ENCODE results near the gene MAGI1.

Gene MAGI1

DNA sequence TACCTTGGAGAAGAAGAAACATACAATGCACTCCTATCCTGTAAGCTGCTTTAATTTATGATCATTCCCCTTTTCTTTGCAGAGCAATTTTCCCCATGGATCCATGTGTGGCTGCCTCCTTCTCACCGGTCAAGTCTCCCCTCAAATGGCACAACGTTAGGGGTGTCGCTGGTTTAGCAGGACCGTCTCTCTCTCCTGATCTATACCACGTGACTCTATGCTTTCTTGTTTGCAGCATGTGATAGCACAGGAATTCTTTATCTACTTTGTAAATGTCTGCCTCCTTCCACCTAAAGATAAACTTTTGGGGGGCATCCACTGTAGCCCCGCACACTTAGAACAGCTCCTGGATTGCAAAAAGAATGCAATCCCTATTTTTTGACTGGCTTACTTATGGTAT lies 506.0 kb downstream of the MAGI1 start:
- H3K27ac ChIP-seq = no peak overlapping the region
- TF ChIP-seq ZFX (IDR thresholded peaks at IDR 0.05) (no peak), CTCF (conservative IDR thresholded peaks at IDR 0.05) (no peak)

- TF ChIP-seq ZFX (IDR thresholded peaks at IDR 0.05) (no peak), CTCF (conservative IDR thresholded peaks at IDR 0.05) (no peak)
- H3K27ac ChIP-seq = no peak overlapping the region
Observed at GRCh38 chr3:65532215-65532614, 506.5 kb downstream of the MAGI1 start.

DNA sequence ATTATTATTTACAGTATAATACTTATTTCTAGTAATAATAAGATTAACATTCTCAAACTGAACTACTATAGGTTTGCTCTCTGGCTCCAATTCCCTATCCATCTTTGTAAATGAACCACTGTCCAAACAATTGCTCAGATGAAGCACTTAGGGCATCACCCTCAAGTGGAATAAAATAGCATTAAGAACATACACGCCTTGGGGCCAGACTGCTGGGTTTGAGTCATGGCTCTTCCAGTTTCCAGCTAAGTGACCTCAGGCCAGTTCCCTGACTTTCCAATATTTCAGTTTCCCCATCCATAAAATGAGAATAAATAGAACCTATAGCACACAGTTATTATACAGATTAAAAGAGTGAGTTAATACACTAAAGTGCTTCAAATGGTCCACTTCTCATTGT lies 507.2 kb downstream of the MAGI1 start:
- H3K27ac ChIP-seq = no peak overlapping the region
- no peak for TF ChIP-seq CTCF (conservative IDR thresholded peaks at IDR 0.05)
- no peak for TF ChIP-seq ZFX (IDR thresholded peaks at IDR 0.05)

- TF ChIP-seq ZFX (IDR thresholded peaks at IDR 0.05) (no peak), CTCF (conservative IDR thresholded peaks at IDR 0.05) (no peak)
- H3K27ac ChIP-seq = no peak overlapping the region
Observed at GRCh38 chr3:65526656-65527055, 512.1 kb downstream of the MAGI1 start.

DNA sequence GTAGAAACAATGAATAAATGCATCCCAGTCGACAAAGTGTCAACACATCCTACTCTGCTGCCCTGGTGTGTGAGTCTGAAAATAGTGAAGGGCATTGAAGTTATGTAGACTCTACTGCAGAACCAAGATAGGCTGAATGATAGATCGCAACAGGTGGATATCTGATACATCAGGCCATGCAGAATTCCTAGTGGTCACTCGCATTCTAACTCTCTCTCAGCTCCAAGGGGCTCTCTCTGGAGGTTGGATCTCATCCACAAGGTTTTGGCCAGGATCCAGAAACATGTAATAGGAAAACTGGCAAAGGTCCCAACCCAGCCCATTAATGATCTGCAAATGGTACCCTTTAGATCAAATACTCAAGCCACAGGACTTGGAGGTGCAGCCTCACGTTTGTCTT lies 514.1 kb downstream of the MAGI1 start:
- no peak for TF ChIP-seq ZFX (IDR thresholded peaks at IDR 0.05)
- TF ChIP-seq CTCF (conservative IDR thresholded peaks at IDR 0.05) = no peak

GRCh38 chr3:65523878-65524277 lies 514.8 kb downstream of the MAGI1 start:
- TF ChIP-seq ZFX (IDR thresholded peaks at IDR 0.05) (no peak), CTCF (conservative IDR thresholded peaks at IDR 0.05) (no peak)
- no peak overlapping the region for H3K27ac ChIP-seq

More for the DNA sequence above, 514.1 kb downstream of the MAGI1 start:
- H3K27ac ChIP-seq = no peak overlapping the region

- no peak for TF ChIP-seq CTCF (conservative IDR thresholded peaks at IDR 0.05)
- no peak for TF ChIP-seq ZFX (IDR thresholded peaks at IDR 0.05)
- H3K27ac ChIP-seq = no peak overlapping the region
Observed at GRCh38 chr3:65521032-65521431, 517.7 kb downstream of the MAGI1 start.

Data from C4-2B (cell line).